K562 (cell line): ENCODE data around the gene GDNF. TPM values are rescaled to one million over a fixed set of nuclear protein-coding genes. Genes with fewer than 3 reads are reported as not detected.

Experiments used
- ATAC-seq: fragments of 200-7000 bp; cut with Tn5 transposase; 3 replicates; pipeline ENCODE4 v1.9.1; 2020; ENCODE audit warnings: moderate library complexity
- BruUV-seq: library from RNA; stranded (reverse); fragments of 400-500 nt; replicated peaks from 2 replicates; lab custom pipeline; 2021; lab: Mats Ljungman, UMichigan
- CTCF ChIA-PET: fragments of 300-600 bp; formaldehyde crosslinking; extraction: SDS; loops from one replicate; lab custom pipeline; 2021; ENCODE audit warnings: low intra/inter-chr PET ratio; lab: Yijun Ruan, JAX
- POLR2A ChIA-PET: fragments of 300-600, 350-650 bp; sonication (Branson Sonifier 250); formaldehyde crosslinking; extraction: SDS; loops from one replicate; lab custom pipeline; 2021; ENCODE audit warnings: antibody characterized with exemption, inconsistent platforms; lab: Yijun Ruan, JAX
- DNase-seq, 4 experiments: peaks; one replicate each; pipeline versions ENCODE4 v3.0.0 to v3.0.0-alpha.2; 2011 to 2018; ENCODE audit warnings: low spot score in 3 of 4, mixed read lengths in 3 of 4; ENCODE audit errors: extremely low read depth in 1 of 4
- FAIRE-seq: peaks from 2 replicates; lab custom pipeline; 2011; peaks lifted over from hg19 to GRCh38; lab: Jason Lieb, UNC
- H2AFZ ChIP-seq: 2 replicates; pipeline ENCODE4 v1.6.0; 2011; ENCODE audit warnings: low read depth, low read length, control low read depth, inconsistent platforms
- H3K27ac ChIP-seq: fragments of 200-600 bp; 3 replicates; pipeline ENCODE4 v1.8.0; 2011; ENCODE audit warnings: low read depth, mild to moderate bottlenecking, control low read depth, inconsistent platforms, low read length, moderate library complexity, mixed read lengths; ENCODE audit errors: extremely low read depth
- H3K27me3 ChIP-seq, 2 experiments: fragments of 300-600 bp in 1 of 2; 2 replicates in 1 of 2; 3 replicates in 1 of 2; pipeline versions ENCODE4 v1.6.0 to v1.8.0; 2011; ENCODE audit warnings: inconsistent platforms in 2 of 2, low read length in 2 of 2, mild to moderate bottlenecking in 1 of 2, mixed read lengths in 1 of 2, moderate library complexity in 1 of 2; ENCODE audit not compliant: control insufficient read depth in 2 of 2, insufficient read depth in 2 of 2
- H3K36me3 ChIP-seq: fragments of 300-600 bp; 3 replicates; pipeline ENCODE4 v1.8.0; 2011; ENCODE audit warnings: mild to moderate bottlenecking, low read length, inconsistent platforms; ENCODE audit not compliant: control insufficient read depth, insufficient read depth
- H3K4me1 ChIP-seq, 2 experiments: fragments of 200-600 bp in 1 of 2; replicated peaks in 1 of 2; 2 replicates in 1 of 2; 3 replicates in 1 of 2; pipeline versions ENCODE4 v1.5.1 to v1.8.0; 2011; ENCODE audit warnings: inconsistent platforms in 2 of 2, low read length in 2 of 2, mild to moderate bottlenecking in 1 of 2, mixed read lengths in 1 of 2, moderate library complexity in 1 of 2; ENCODE audit not compliant: control insufficient read depth in 2 of 2, insufficient read depth in 2 of 2
- H3K4me2 ChIP-seq: 2 replicates; pipeline ENCODE4 v1.6.1; 2011; ENCODE audit warnings: low read length, control low read depth, inconsistent platforms, mixed read lengths; ENCODE audit not compliant: insufficient read depth
- H3K4me3 ChIP-seq: fragments of 200-600 bp; sonication (generic), shearing (Covaris generic); 2 replicates; pipeline ENCODE4 v1.5.1; 2016; ENCODE audit warnings: control low read depth, inconsistent platforms
- H3K79me2 ChIP-seq: fragments of 200-600 bp; 3 replicates; pipeline ENCODE4 v1.8.0; 2011; ENCODE audit warnings: low read length, inconsistent platforms; ENCODE audit not compliant: control insufficient read depth, insufficient read depth
- H3K9ac ChIP-seq, 2 experiments: 2 replicates each; pipeline versions ENCODE4 v1.6.0 to v1.6.1; 2011; ENCODE audit warnings: low read depth in 2 of 2, low read length in 2 of 2, control low read depth in 1 of 2, inconsistent platforms in 1 of 2, mild to moderate bottlenecking in 1 of 2, mixed read lengths in 1 of 2; ENCODE audit not compliant: insufficient read depth in 1 of 2
- H3K9me1 ChIP-seq: one replicate; pipeline ENCODE4 v1.6.0; 2011; ENCODE audit warnings: inconsistent platforms, mild to moderate bottlenecking, low read length, moderate library complexity; ENCODE audit not compliant: control insufficient read depth, insufficient read depth
- H3K9me3 ChIP-seq: replicated peaks from 2 replicates; pipeline ENCODE4 v1.5.1; 2011; ENCODE audit warnings: low read depth, low read length, inconsistent platforms; ENCODE audit not compliant: control insufficient read depth, insufficient read depth
- H4K20me1 ChIP-seq: replicated peaks from 2 replicates; pipeline ENCODE4 v1.6.1; 2011; ENCODE audit warnings: low read length, inconsistent platforms, mixed read lengths; ENCODE audit not compliant: control insufficient read depth, insufficient read depth
- EHMT2 ChIP-seq: fragments of 450-650 bp; IDR thresholded peaks from 2 replicates; pipeline ENCODE4 v1.6.1; 2018; ENCODE audit warnings: antibody characterized with exemption
- GTF2E2 ChIP-seq: fragments of 200-800 bp; sonication (Bioruptor generic); IDR thresholded peaks from 2 replicates; pipeline ENCODE4 v1.6.1; 2016; ENCODE audit warnings: missing genetic modification characterization, missing compliant biosample characterization
- HMG20A ChIP-seq: fragments of 450-650 bp; formaldehyde crosslinking; conservative IDR thresholded peaks from 2 replicates; pipeline ENCODE4 v1.4.0; 2020; ENCODE audit warnings: mild to moderate bottlenecking, mixed read lengths
- NFATC3 ChIP-seq: fragments of 450-650 bp; IDR thresholded peaks from 2 replicates; pipeline ENCODE4 v1.6.1; 2017; ENCODE audit warnings: mild to moderate bottlenecking
- NFIX ChIP-seq: fragments of 250-450 bp; sonication (Bioruptor Pico); IDR thresholded peaks from 2 replicates; pipeline ENCODE4 v1.4.0; 2020; ENCODE audit warnings: low read depth, mild to moderate bottlenecking, moderate library complexity
- POLR2AphosphoS2 ChIP-seq: IDR thresholded peaks from 2 replicates; pipeline ENCODE4 v1.6.1; 2012; ENCODE audit warnings: low read length, improper control_type of control experiment
- PRPF4 ChIP-seq: fragments of 200-400 bp; formaldehyde crosslinking; IDR thresholded peaks from one replicate; pipeline ENCODE4 v1.6.1; 2017; ENCODE audit warnings: low read length, low read depth, mild to moderate bottlenecking; ENCODE audit not compliant: insufficient read depth, poor library complexity, severe bottlenecking
- RBM34 ChIP-seq: fragments of 200-400 bp; formaldehyde crosslinking; IDR thresholded peaks from 2 replicates; pipeline ENCODE4 v1.6.1; 2018; ENCODE audit warnings: low read length, borderline replicate concordance; ENCODE audit not compliant: insufficient read depth
- ZNF431 ChIP-seq: sonication (generic); formaldehyde crosslinking; IDR thresholded peaks from 2 replicates; pipeline ENCODE4 v1.8.0; 2022; ENCODE audit warnings: mild to moderate bottlenecking, missing genetic modification reagents
- WGBS: fragments of 100-300 bp; shearing (Covaris generic); methylation state at CpG from one replicate; pipeline ENCODE4 v1.1.6; 2016; ENCODE audit warnings: low coverage, mixed read lengths; ENCODE audit not compliant: insufficient coverage; ENCODE audit errors: missing lambda C conversion rate; 5-methylcytosine and 5-hydroxymethylcytosine counted together
- in situ Hi-C: fragments of 300-500 bp; cut with MboI; formaldehyde crosslinking; loops from 4 replicates; pipeline ENCODE4 v1.15.0; 2018; ENCODE audit warnings: inconsistent platforms, mixed read lengths
- intact Hi-C: fragments of 100-400 bp; cut with micrococcal nuclease; formaldehyde crosslinking; loops from 2 replicates; pipeline ENCODE4 v1.14.2; 2022
- polyA plus RNA-seq, 8 experiments: library from polyadenylated mRNA; depleted of rRNA in 4 of 8; stranded (reverse) in 5 of 8; unstranded in 3 of 8; fragments of >200 nt; fragmentation: Nextera tagmentation in 2 of 8; fragmentation: Illumina TruSeq in 1 of 8; extraction: Ambion mirVana in 2 of 8; extraction: Trizol in 1 of 8; gene quantifications; 2 replicates each; pipeline versions ENCODE4 v1.2.1 to v1.2.3, GENCODE V29; 2011 to 2014; ENCODE audit warnings: inconsistent platforms in 1 of 8, missing spikeins in 1 of 8
- total RNA-seq, 7 experiments: library from RNA; depleted of rRNA in 6 of 7; stranded (reverse); fragments of >200 nt in 6 of 7; fragmentation: Illumina TruSeq in 2 of 7; extraction: Trizol in 2 of 7; gene quantifications; 2 replicates each; pipeline versions ENCODE4 v1.2.1 to v1.2.3, GENCODE V29; 2011 to 2021; ENCODE audit warnings: low replicate concordance in 1 of 7
- TF ChIP-seq, protein P1 (sequence below): conservative IDR thresholded peaks from 2 replicates; pipeline ENCODE4 v1.6.1; 2011; ENCODE audit warnings: low read depth, mild to moderate bottlenecking, low read length; ENCODE audit not compliant: control insufficient read depth
- TF ChIP-seq, protein P2 (sequence below): fragments of 450-650 bp; formaldehyde crosslinking; IDR thresholded peaks from 2 replicates; pipeline ENCODE4 v1.4.0; 2020; ENCODE audit warnings: mild to moderate bottlenecking, mixed read lengths
- TF ChIP-seq, protein P3 (sequence below): fragments of 200-400 bp; formaldehyde crosslinking; IDR thresholded peaks from 2 replicates; pipeline ENCODE4 v1.6.1; 2017; ENCODE audit warnings: mild to moderate bottlenecking, low read depth, low read length, moderate library complexity

The GDNF gene
- total and polyA plus RNA-seq, 9 of the 15 experiments (the other 6 are each of a cell fraction or from before 2014, with no cell fraction given), result not detected

DNA sequence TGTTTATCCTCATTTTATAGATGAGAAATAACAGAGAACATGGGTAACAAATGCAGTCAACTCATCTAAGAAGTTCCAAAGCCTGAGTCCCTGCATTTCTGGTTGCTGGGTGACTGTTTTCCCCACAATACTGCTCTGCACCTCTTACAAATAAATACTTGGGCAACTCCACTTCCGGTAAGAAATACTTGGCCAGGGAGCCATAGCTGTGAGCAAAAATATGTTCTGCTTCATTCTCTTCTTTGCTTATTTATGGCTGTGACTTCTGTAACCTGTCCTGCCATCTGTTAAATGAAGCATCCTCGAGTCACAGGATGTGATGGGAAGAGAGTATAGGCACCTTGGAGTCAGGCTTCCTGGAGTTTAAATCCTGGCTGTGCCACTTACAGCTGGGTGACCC is 49.9 kb downstream of the GDNF start (continued):
- no peak for TF ChIP-seq GTF2E2 (tag)

DNA sequence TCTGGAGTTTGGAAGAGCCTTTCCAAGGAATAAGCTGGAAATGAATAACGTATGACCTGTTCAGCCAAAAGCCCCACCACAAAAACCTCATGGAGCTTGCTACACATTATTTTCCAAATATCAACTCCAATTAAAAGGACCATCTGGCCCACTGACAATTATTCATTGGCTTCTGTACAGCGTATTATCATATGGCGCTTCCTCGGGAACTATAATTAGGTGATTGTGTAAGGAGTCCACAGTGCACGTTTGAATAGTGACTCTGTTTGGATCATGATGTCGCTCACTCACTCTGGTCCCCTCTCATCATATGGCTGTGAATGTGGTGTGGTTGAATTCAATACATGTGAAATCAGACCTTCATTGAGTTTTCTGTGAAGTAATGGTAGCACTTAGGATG is 52.1 kb downstream of the GDNF start:
- no peak for DNase-seq
- no TSS peak for BruUV-seq
- Histone ChIP-seq H3K4me2 (no peak overlapping the region), H3K9me3 (no peaks in the 10 kb centered on the region), H4K20me1 (no peaks in the 10 kb centered on the region), H3K36me3 (no peaks in the 10 kb centered on the region), H3K9me1 (no peaks in the 10 kb centered on the region), H3K27ac (no peak overlapping the region), H2AFZ (no peak overlapping the region), H3K79me2 (no peaks in the 10 kb centered on the region), H3K27me3 (no peaks in the 10 kb centered on the region; a peak in 1 of 5 replicates), H3K4me3 (no peak overlapping the region), H3K9ac (no peak overlapping the region), H3K4me1 (no peaks in the 10 kb centered on the region)
- under 1% methylated on average over 6 of the region's 6 CpGs for WGBS
- ChIA-PET CTCF (no interaction called here), POLR2A (no interaction called here)
- in situ Hi-C loops, result no loop called here
- TF ChIP-seq, protein P1, sequence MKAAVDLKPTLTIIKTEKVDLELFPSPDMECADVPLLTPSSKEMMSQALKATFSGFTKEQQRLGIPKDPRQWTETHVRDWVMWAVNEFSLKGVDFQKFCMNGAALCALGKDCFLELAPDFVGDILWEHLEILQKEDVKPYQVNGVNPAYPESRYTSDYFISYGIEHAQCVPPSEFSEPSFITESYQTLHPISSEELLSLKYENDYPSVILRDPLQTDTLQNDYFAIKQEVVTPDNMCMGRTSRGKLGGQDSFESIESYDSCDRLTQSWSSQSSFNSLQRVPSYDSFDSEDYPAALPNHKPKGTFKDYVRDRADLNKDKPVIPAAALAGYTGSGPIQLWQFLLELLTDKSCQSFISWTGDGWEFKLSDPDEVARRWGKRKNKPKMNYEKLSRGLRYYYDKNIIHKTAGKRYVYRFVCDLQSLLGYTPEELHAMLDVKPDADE, result no peak
- TF ChIP-seq, protein P2, sequence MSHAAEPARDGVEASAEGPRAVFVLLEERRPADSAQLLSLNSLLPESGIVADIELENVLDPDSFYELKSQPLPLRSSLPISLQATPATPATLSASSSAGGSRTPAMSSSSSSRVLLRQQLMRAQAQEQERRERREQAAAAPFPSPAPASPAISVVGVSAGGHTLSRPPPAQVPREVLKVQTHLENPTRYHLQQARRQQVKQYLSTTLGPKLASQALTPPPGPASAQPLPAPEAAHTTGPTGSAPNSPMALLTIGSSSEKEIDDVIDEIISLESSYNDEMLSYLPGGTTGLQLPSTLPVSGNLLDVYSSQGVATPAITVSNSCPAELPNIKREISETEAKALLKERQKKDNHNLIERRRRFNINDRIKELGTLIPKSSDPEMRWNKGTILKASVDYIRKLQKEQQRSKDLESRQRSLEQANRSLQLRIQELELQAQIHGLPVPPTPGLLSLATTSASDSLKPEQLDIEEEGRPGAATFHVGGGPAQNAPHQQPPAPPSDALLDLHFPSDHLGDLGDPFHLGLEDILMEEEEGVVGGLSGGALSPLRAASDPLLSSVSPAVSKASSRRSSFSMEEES (CRISPR knock-in tag), result no peak
- TF ChIP-seq NFATC3 (no peak), ZNF431 (CRISPR knock-in tag) (no peak), EHMT2 (no peak), RBM34 (no peak), HMG20A (CRISPR knock-in tag) (no peak), PRPF4 (no peak), POLR2AphosphoS2 (no peak), NFIX (CRISPR knock-in tag) (no peak)
- TF ChIP-seq, protein P3, sequence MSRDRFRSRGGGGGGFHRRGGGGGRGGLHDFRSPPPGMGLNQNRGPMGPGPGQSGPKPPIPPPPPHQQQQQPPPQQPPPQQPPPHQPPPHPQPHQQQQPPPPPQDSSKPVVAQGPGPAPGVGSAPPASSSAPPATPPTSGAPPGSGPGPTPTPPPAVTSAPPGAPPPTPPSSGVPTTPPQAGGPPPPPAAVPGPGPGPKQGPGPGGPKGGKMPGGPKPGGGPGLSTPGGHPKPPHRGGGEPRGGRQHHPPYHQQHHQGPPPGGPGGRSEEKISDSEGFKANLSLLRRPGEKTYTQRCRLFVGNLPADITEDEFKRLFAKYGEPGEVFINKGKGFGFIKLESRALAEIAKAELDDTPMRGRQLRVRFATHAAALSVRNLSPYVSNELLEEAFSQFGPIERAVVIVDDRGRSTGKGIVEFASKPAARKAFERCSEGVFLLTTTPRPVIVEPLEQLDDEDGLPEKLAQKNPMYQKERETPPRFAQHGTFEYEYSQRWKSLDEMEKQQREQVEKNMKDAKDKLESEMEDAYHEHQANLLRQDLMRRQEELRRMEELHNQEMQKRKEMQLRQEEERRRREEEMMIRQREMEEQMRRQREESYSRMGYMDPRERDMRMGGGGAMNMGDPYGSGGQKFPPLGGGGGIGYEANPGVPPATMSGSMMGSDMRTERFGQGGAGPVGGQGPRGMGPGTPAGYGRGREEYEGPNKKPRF, result no peak
- intact Hi-C loops, result no loop called here
- ATAC-seq, result no peak
- FAIRE-seq, result no peak
